ENCODE data around the gene NEK7.
"Not testable (repeated sequence)": the region's sequence is repeated elsewhere in the genome, so short reads cannot be mapped to it uniquely, and the experiment has no call there.

The NEK7 gene

GRCh38 chr1:198283222-198283621 is 126.4 kb downstream of the NEK7 start:
- H3K36me3 ChIP-seq (ENCODE audit: control insufficient read depth, low read depth, low read length): no peaks in the 10 kb centered on the region
- H3K9me3 ChIP-seq (ENCODE audit: control insufficient read depth, low read depth, low read length): no peaks in the 10 kb centered on the region
- no peak overlapping the region for H3K4me3 ChIP-seq (ENCODE audit: low read length)
- H3K27ac ChIP-seq (ENCODE audit: low read length): no peak overlapping the region
- H3K27me3 ChIP-seq (ENCODE audit: control insufficient read depth, insufficient read depth, low read length): no peaks in the 10 kb centered on the region
- no peak overlapping the region for H3K9ac ChIP-seq (ENCODE audit: low read length)
- no peaks in the 10 kb centered on the region for H3K4me1 ChIP-seq (ENCODE audit: control insufficient read depth, low read depth, low read length)

- Histone ChIP-seq H3K4me1 (ENCODE audit: control insufficient read depth, low read depth, low read length) (peaks cover 17% of the 10 kb centered on the region), H3K36me3 (ENCODE audit: control insufficient read depth, low read depth, low read length) (no peaks in the 10 kb centered on the region), H3K4me3 (ENCODE audit: low read length) (no peak overlapping the region)
These were observed 131.1 kb downstream of the NEK7 start for GRCh38 chr1:198287916-198288315.

GRCh38 chr1:198290089-198290683 is 133.4 kb downstream of the NEK7 start:
- Histone ChIP-seq H3K36me3 (ENCODE audit: control insufficient read depth, low read depth, low read length) (no peaks in the 10 kb centered on the region), H3K9ac (ENCODE audit: low read length) (no peak overlapping the region), H3K4me3 (ENCODE audit: low read length) (no peak overlapping the region), H3K9me3 (ENCODE audit: control insufficient read depth, low read depth, low read length) (no peaks in the 10 kb centered on the region), H3K27ac (ENCODE audit: low read length) (no peak overlapping the region), H3K27me3 (ENCODE audit: control insufficient read depth, insufficient read depth, low read length) (no peaks in the 10 kb centered on the region), H3K4me1 (ENCODE audit: control insufficient read depth, low read depth, low read length) (peaks cover 20% of the 10 kb centered on the region)

More at GRCh38 chr1:198287916-198288315, 131.1 kb downstream of the NEK7 start:
- Histone ChIP-seq H3K27ac (ENCODE audit: low read length) (no peak overlapping the region), H3K27me3 (ENCODE audit: control insufficient read depth, insufficient read depth, low read length) (no peaks in the 10 kb centered on the region), H3K9me3 (ENCODE audit: control insufficient read depth, low read depth, low read length) (no peaks in the 10 kb centered on the region), H3K9ac (ENCODE audit: low read length) (no peak overlapping the region)

- peaks cover 22% of the 10 kb centered on the region for H3K4me1 ChIP-seq (ENCODE audit: control insufficient read depth, low read depth, low read length)
- no peaks in the 10 kb centered on the region for H3K36me3 ChIP-seq (ENCODE audit: control insufficient read depth, low read depth, low read length)
- H3K9me3 ChIP-seq (ENCODE audit: control insufficient read depth, low read depth, low read length): no peaks in the 10 kb centered on the region
- no peaks in the 10 kb centered on the region for H3K27me3 ChIP-seq (ENCODE audit: control insufficient read depth, insufficient read depth, low read length)
- no peak overlapping the region for H3K4me3 ChIP-seq (ENCODE audit: low read length)
- no peak overlapping the region for H3K27ac ChIP-seq (ENCODE audit: low read length)
- no peak overlapping the region for H3K9ac ChIP-seq (ENCODE audit: low read length)
These were observed 134.2 kb downstream of the NEK7 start for GRCh38 chr1:198291036-198291435.

- Histone ChIP-seq H3K9me3 (ENCODE audit: control insufficient read depth, low read depth, low read length) (no peaks in the 10 kb centered on the region), H3K9ac (ENCODE audit: low read length) (no peak overlapping the region), H3K27me3 (ENCODE audit: control insufficient read depth, insufficient read depth, low read length) (no peaks in the 10 kb centered on the region), H3K27ac (ENCODE audit: low read length) (no peak overlapping the region), H3K4me3 (ENCODE audit: low read length) (no peak overlapping the region), H3K4me1 (ENCODE audit: control insufficient read depth, low read depth, low read length) (peaks cover 22% of the 10 kb centered on the region), H3K36me3 (ENCODE audit: control insufficient read depth, low read depth, low read length) (no peaks in the 10 kb centered on the region)
These were observed 135.1 kb downstream of the NEK7 start for GRCh38 chr1:198291924-198292323.

GRCh38 chr1:198295225-198295624 is 138.4 kb downstream of the NEK7 start:
- Histone ChIP-seq H3K9me3 (ENCODE audit: control insufficient read depth, low read depth, low read length) (no peaks in the 10 kb centered on the region), H3K27me3 (ENCODE audit: control insufficient read depth, insufficient read depth, low read length) (no peaks in the 10 kb centered on the region), H3K27ac (ENCODE audit: low read length) (no peak overlapping the region), H3K9ac (ENCODE audit: low read length) (no peak overlapping the region), H3K36me3 (ENCODE audit: control insufficient read depth, low read depth, low read length) (no peaks in the 10 kb centered on the region), H3K4me1 (ENCODE audit: control insufficient read depth, low read depth, low read length) (peaks cover 36% of the 10 kb centered on the region), H3K4me3 (ENCODE audit: low read length) (no peak overlapping the region)

- Histone ChIP-seq H3K4me3 (ENCODE audit: low read length) (no peak overlapping the region), H3K27me3 (ENCODE audit: control insufficient read depth, insufficient read depth, low read length) (no peaks in the 10 kb centered on the region), H3K9ac (ENCODE audit: low read length) (no peak overlapping the region), H3K4me1 (ENCODE audit: control insufficient read depth, low read depth, low read length) (peaks cover 38% of the 10 kb centered on the region), H3K9me3 (ENCODE audit: control insufficient read depth, low read depth, low read length) (no peaks in the 10 kb centered on the region), H3K36me3 (ENCODE audit: control insufficient read depth, low read depth, low read length) (no peaks in the 10 kb centered on the region), H3K27ac (ENCODE audit: low read length) (no peak overlapping the region)
These were observed 139.2 kb downstream of the NEK7 start for GRCh38 chr1:198295971-198296370.

GRCh38 chr1:198297281-198297680 is 140.5 kb downstream of the NEK7 start:
- Histone ChIP-seq H3K27ac (ENCODE audit: low read length) (no peak overlapping the region), H3K36me3 (ENCODE audit: control insufficient read depth, low read depth, low read length) (no peaks in the 10 kb centered on the region), H3K4me1 (ENCODE audit: control insufficient read depth, low read depth, low read length) (peaks cover 29% of the 10 kb centered on the region), H3K9me3 (ENCODE audit: control insufficient read depth, low read depth, low read length) (no peaks in the 10 kb centered on the region), H3K4me3 (ENCODE audit: low read length) (no peak overlapping the region), H3K27me3 (ENCODE audit: control insufficient read depth, insufficient read depth, low read length) (no peaks in the 10 kb centered on the region), H3K9ac (ENCODE audit: low read length) (no peak overlapping the region)

GRCh38 chr1:198298640-198299039 is 141.8 kb downstream of the NEK7 start:
- H3K9me3 ChIP-seq (ENCODE audit: control insufficient read depth, low read depth, low read length): no peaks in the 10 kb centered on the region
- H3K4me1 ChIP-seq (ENCODE audit: control insufficient read depth, low read depth, low read length): peaks cover 29% of the 10 kb centered on the region
- H3K27me3 ChIP-seq (ENCODE audit: control insufficient read depth, insufficient read depth, low read length): no peaks in the 10 kb centered on the region
- no peak overlapping the region for H3K27ac ChIP-seq (ENCODE audit: low read length)
- H3K4me3 ChIP-seq (ENCODE audit: low read length): no peak overlapping the region
- H3K9ac ChIP-seq (ENCODE audit: low read length): no peak overlapping the region
- H3K36me3 ChIP-seq (ENCODE audit: control insufficient read depth, low read depth, low read length): no peaks in the 10 kb centered on the region

GRCh38 chr1:198300451-198300850 is 143.7 kb downstream of the NEK7 start:
- H3K27ac ChIP-seq (ENCODE audit: low read length): no peak overlapping the region
- no peak overlapping the region for H3K9ac ChIP-seq (ENCODE audit: low read length)
- H3K4me1 ChIP-seq (ENCODE audit: control insufficient read depth, low read depth, low read length): peaks cover 24% of the 10 kb centered on the region
- no peaks in the 10 kb centered on the region for H3K9me3 ChIP-seq (ENCODE audit: control insufficient read depth, low read depth, low read length)
- H3K36me3 ChIP-seq (ENCODE audit: control insufficient read depth, low read depth, low read length): no peaks in the 10 kb centered on the region
- no peaks in the 10 kb centered on the region for H3K27me3 ChIP-seq (ENCODE audit: control insufficient read depth, insufficient read depth, low read length)
- no peak overlapping the region for H3K4me3 ChIP-seq (ENCODE audit: low read length)

GRCh38 chr1:198304431-198304830 is 147.6 kb downstream of the NEK7 start:
- H3K4me1 ChIP-seq (ENCODE audit: control insufficient read depth, low read depth, low read length): peaks cover 13% of the 10 kb centered on the region
- H3K9me3 ChIP-seq (ENCODE audit: control insufficient read depth, low read depth, low read length): no peaks in the 10 kb centered on the region
- no peaks in the 10 kb centered on the region for H3K36me3 ChIP-seq (ENCODE audit: control insufficient read depth, low read depth, low read length)
- no peak overlapping the region for H3K9ac ChIP-seq (ENCODE audit: low read length)
- no peak overlapping the region for H3K27ac ChIP-seq (ENCODE audit: low read length)
- no peak overlapping the region for H3K4me3 ChIP-seq (ENCODE audit: low read length)
- no peaks in the 10 kb centered on the region for H3K27me3 ChIP-seq (ENCODE audit: control insufficient read depth, insufficient read depth, low read length)

GRCh38 chr1:198314817-198315216 is 158.0 kb downstream of the NEK7 start:
- peak overlapping the region; percentile 49 for H3K4me3 ChIP-seq (ENCODE audit: low read length)
- H3K9me3 ChIP-seq (ENCODE audit: control insufficient read depth, low read depth, low read length); H3K36me3 ChIP-seq (ENCODE audit: control insufficient read depth, low read depth, low read length); H3K27ac ChIP-seq (ENCODE audit: low read length): not testable (repeated sequence)
- H3K9ac ChIP-seq (ENCODE audit: low read length): peak overlapping the region; percentile 28
- H3K27me3 ChIP-seq (ENCODE audit: control insufficient read depth, insufficient read depth, low read length): peaks cover 14% of the 10 kb centered on the region
- H3K4me1 ChIP-seq (ENCODE audit: control insufficient read depth, low read depth, low read length): peaks cover 13% of the 10 kb centered on the region

All from iPS-18a (cell line).